Measurements from ENCODE around the gene PDE11A.

Gene PDE11A

DNA sequence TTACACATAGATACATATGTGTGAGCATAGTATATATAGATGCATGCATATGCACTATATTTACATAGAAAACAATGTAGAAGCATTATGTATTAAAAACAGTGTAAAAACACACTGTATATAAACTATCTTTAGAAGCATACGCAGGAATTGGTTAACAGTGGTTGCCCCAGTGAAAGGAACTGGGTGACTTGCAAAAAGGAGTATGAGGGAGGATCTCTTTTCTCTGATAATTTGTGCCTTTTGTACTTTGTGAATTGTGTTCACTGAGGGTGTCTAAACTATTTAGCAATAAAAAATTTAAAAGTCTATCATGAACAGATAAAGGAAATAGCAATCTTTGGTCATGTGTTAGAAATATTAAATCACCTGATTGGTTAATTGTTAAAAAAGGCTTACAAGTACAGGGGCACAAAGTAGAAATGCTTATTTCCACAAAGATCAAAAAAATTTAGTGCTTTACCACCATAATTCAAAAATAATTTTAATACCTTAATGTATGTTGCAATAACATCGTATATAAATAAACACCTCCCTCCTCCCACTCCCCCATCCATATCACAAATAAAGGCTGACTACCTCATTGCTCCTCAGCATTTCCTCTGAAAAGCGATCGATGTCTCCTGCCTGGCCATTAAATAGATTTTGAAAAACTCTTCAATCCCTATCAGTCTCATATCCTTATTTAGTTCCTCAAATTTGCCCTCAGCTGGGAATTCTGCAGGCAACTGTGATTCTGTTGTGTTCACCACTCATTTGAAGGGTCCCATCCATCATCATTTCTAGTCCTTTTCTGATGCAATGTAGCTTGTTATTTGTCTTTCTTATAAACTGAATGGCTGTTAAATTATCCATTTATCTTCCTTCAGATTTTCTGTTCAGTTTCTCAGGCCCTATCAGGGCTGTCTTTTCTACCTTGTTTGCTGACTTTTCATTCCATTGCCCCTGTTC lies 422.7 kb downstream of the PDE11A start:
- TF ChIP-seq JUND (IDR thresholded peaks at IDR 0.05; ENCODE audit: low read depth): no peak
- DNase-seq (ENCODE audit: low read depth in 1 of 2, low spot score in 1 of 2): no peak
- in situ Hi-C loops (cut with HindIII; ENCODE audit: low pct_unique_long_range_greater_than_20kb, low sequenced_read_pairs): no loop called here

DNA sequence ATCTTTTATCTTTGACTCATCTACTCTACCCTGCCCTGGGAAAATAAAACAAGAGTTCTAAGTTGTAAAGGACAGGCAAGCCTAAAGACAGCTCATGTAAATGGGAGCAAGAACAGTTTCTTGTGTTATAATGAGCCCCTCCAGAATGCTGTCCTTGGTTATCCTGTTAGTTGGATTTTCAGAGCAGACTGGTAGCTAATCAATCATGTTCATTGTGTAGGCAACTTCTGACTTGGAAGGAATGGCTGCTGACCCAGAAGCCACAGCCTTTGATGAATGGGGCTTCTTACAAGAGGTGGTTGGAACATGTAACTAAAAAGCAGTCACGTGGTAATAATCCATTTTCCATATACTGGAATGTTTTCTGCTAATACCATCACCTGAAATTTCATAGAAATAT lies 425.8 kb downstream of the PDE11A start:
- no peak for TF ChIP-seq JUND (IDR thresholded peaks at IDR 0.05; ENCODE audit: low read depth)
- in situ Hi-C loops (cut with HindIII; ENCODE audit: low pct_unique_long_range_greater_than_20kb, low sequenced_read_pairs): no loop called here
- no peak for DNase-seq (ENCODE audit: low read depth in 1 of 2, low spot score in 1 of 2)

DNA sequence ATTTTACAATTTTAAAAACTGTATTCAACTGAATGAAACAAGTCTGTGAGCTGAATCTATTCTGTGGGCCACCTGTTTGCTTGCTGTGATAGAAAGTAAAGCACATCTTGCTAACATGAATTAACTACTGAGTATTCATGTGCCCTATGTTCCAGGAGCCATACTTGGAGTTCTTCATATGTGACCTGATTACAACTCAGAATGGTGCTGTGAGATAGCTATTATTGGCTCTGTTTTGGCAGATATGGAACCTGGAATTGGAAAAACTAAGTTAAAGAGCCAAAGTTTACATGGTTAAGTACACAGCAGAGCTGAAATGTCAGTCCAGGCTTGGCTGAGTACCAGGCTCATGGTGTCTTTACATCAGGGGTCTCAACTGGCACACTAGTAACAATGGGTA lies 426.3 kb downstream of the PDE11A start:
- no peak for TF ChIP-seq JUND (IDR thresholded peaks at IDR 0.05; ENCODE audit: low read depth)
- DNase-seq (ENCODE audit: low read depth in 1 of 2, low spot score in 1 of 2): no peak
- in situ Hi-C loops (cut with HindIII; ENCODE audit: low pct_unique_long_range_greater_than_20kb, low sequenced_read_pairs): no loop called here

DNA sequence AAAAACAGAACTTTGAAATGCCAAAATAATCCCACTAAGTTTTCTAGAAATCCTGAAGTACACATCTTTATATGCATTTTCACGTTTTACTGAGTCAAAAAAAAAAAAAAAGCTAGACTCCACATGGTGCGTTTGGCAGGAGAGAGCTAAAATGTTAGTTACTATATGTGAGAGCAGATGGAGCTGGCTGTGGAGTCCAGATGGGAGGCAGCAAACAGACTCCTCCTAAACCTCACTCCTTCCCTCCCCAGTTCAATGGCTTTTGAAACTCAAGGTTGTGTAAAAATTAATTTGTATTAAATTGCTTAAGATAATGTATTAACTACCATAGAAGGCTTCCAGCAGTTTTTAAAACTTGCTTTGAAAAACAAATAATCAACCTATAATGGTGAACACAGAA lies 431.2 kb downstream of the PDE11A start:
- no peak for TF ChIP-seq JUND (IDR thresholded peaks at IDR 0.05; ENCODE audit: low read depth)
- in situ Hi-C loops (cut with HindIII; ENCODE audit: low pct_unique_long_range_greater_than_20kb, low sequenced_read_pairs): no loop called here
- no peak for DNase-seq (ENCODE audit: low read depth in 1 of 2, low spot score in 1 of 2)

DNA sequence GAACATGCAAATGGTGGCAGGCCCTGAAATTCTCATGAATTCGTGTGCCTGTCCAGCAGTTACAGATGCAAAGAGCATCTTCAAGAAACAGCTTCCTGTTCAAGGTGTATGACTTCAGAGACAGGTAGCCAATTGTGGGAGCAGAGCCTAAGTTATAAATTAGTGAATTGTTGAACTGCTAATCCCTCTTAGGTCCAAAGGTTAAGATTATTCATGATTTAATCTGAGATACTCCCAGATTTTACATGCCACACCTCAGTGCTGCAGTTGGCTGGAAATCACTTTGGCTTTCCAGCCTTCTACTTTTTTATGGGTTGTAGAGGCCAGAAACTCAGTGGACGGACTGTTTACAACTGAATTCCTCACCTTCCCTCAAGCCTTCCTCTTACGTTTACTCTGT lies 432.2 kb downstream of the PDE11A start:
- in situ Hi-C loops (cut with HindIII; ENCODE audit: low pct_unique_long_range_greater_than_20kb, low sequenced_read_pairs): no loop called here
- no peak for DNase-seq (ENCODE audit: low read depth in 1 of 2, low spot score in 1 of 2)
- TF ChIP-seq JUND (IDR thresholded peaks at IDR 0.05; ENCODE audit: low read depth): no peak

DNA sequence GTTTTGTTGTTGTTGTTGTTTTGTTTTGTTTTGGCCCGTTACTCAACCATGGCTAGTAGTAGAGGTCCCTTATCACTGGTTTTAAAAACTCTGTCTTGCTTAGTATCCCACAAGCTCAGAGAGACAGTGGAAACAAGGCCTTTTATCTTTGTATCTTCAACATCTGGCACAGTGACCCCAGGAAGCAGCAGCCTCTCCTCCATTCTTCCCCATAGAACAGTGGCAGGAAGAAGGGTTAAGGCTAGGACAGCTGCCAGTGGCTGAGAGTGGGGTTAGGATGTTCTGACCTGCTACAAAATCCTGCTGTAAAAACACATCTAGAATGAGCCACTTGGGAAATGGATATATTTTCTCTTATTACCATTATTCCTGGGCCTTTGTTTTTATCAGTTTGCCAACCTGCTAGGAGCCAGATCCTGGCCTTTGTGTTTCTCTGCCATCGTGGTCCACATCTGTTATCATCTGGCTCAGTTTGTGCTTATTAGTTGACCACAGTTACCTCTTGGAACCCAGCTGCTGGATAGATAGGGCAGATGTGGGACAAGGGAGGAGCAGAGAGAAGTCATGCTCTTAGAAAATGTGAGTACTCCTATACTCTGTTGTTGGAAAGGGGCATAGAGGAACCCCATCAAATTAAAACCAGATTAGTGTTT lies 433.2 kb downstream of the PDE11A start:
- in situ Hi-C loops (cut with HindIII; ENCODE audit: low pct_unique_long_range_greater_than_20kb, low sequenced_read_pairs): no loop called here
- no peak for DNase-seq (ENCODE audit: low read depth in 1 of 2, low spot score in 1 of 2)
- no peak for TF ChIP-seq JUND (IDR thresholded peaks at IDR 0.05; ENCODE audit: low read depth)

DNA sequence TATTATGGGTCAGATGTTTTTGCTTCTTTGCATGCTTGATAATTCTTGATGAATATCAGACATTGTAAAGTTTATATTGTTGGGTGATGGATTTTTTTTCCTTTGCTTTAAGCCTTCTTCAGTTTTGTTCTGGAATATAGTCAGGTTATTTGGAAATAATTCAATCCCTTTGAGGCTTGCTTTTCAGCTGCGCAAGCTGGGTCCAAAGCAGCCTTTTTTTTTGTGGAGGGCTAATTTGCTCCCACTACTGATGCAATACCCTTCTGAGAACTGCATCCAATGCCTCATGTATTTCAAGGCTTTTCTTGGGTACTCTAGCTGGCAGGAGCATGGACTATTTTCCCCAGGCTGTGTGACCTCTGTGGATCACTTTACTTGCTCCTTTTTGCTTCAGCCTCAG lies 434.1 kb downstream of the PDE11A start:
- DNase-seq (ENCODE audit: low read depth in 1 of 2, low spot score in 1 of 2): no peak
- in situ Hi-C loops (cut with HindIII; ENCODE audit: low pct_unique_long_range_greater_than_20kb, low sequenced_read_pairs): no loop called here

DNA sequence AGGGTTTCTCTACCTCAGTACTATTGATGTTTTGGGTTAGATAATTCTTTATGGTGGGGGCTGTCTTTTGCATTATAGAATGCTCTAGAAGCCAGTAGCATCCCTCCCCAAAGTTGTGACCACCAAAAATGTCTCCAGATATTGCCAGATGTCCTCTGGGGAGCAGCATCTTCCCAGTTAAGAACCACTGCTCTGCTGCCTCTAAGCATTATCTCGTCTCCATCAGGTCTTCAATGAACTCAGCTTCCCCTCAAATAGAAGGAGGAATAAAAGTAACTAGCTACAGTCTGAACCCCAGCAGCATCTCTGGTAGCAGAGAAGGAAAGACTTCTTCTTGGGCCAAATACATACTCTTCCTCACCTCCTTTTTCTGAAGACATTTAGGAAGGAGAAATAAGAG lies 435.9 kb downstream of the PDE11A start:
- TF ChIP-seq JUND (IDR thresholded peaks at IDR 0.05; ENCODE audit: low read depth): no peak
- in situ Hi-C loops (cut with HindIII; ENCODE audit: low pct_unique_long_range_greater_than_20kb, low sequenced_read_pairs): no loop called here
- no peak for DNase-seq (ENCODE audit: low read depth in 1 of 2, low spot score in 1 of 2)

More for the DNA sequence above, 434.1 kb downstream of the PDE11A start:
- no peak for TF ChIP-seq JUND (IDR thresholded peaks at IDR 0.05; ENCODE audit: low read depth)

DNA sequence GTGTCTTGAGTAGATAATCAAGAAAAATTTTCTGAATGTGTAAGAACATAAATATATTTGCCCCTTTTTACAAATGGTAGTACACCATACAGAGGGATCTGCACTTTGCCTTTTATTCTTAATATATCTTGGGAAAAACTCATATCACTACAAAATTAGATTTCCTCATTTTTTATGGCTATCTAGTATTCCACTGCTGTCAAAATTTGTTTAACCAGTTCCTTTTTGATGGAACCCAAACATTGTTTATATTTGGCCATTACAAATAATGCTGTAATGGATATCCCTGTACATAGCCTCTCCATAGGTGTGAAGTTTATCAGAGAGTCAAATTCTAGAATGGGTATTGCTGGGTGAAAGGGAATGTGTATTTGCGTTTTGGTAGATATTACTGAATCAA lies 436.9 kb downstream of the PDE11A start:
- no peak for TF ChIP-seq JUND (IDR thresholded peaks at IDR 0.05; ENCODE audit: low read depth)
- DNase-seq (ENCODE audit: low read depth in 1 of 2, low spot score in 1 of 2): no peak
- in situ Hi-C loops (cut with HindIII; ENCODE audit: low pct_unique_long_range_greater_than_20kb, low sequenced_read_pairs): no loop called here

DNA sequence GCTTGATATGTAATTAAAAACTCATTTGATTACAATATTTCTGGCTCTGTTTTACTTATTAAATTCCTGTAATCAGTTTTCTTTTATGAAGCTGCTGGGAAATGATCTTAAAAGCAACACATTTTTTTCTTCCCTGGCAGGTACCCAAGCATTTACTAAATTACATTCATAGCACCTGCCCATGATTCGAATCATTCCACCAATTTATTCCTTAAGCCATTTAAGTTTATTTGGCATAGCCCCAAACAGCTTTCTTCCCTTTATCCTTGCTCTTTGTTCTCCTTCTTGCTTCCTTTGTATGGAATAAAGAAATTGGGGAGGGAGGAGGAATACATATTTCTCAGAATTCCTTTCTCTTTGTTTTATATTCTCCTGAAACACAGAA lies 438.7 kb downstream of the PDE11A start:
- in situ Hi-C loops (cut with HindIII; ENCODE audit: low pct_unique_long_range_greater_than_20kb, low sequenced_read_pairs): no loop called here
- no peak for TF ChIP-seq JUND (IDR thresholded peaks at IDR 0.05; ENCODE audit: low read depth)
- DNase-seq (ENCODE audit: low read depth in 1 of 2, low spot score in 1 of 2): no peak

DNA sequence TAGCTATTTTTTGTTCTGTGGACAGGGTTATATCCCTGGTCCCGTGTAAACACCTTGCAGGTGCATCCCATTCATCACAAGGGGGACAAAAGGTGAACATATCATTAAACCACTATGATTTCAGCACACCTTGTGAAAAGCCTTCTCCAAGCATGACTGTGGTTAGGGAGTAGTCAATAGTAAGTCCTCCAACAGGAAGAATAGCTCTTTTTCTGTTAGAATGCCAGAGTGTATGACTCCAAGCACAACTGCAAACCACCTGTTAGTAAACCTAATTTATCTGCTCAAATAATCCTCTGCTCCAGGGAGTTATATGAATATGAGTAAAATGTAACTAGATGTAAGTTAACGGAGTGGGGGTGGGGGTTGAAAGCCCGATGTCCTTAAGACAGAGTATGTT lies 439.5 kb downstream of the PDE11A start:
- in situ Hi-C loops (cut with HindIII; ENCODE audit: low pct_unique_long_range_greater_than_20kb, low sequenced_read_pairs): no loop called here
- no peak for TF ChIP-seq JUND (IDR thresholded peaks at IDR 0.05; ENCODE audit: low read depth)
- DNase-seq (ENCODE audit: low read depth in 1 of 2, low spot score in 1 of 2): no peak

DNA sequence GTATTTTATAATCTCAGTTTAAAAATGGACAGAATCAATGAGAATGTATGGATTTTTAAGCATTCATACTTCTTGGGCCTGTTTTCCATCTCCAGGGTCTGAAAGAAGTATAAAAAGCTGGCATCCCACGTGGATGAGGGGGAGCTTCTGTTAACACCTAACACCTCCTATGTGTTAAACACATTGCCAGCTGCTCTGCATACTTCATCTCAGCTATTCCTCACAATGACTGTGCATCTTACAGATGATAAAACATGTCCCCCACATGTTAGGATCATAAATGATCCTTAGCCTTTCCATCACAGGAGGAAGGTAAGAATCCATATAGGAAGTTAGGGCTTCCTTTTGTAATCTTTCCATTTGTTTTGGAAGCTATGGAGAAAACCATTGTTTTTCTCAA lies 440.9 kb downstream of the PDE11A start:
- no peak for DNase-seq (ENCODE audit: low read depth in 1 of 2, low spot score in 1 of 2)
- no peak for TF ChIP-seq JUND (IDR thresholded peaks at IDR 0.05; ENCODE audit: low read depth)
- in situ Hi-C loops (cut with HindIII; ENCODE audit: low pct_unique_long_range_greater_than_20kb, low sequenced_read_pairs): no loop called here

DNA sequence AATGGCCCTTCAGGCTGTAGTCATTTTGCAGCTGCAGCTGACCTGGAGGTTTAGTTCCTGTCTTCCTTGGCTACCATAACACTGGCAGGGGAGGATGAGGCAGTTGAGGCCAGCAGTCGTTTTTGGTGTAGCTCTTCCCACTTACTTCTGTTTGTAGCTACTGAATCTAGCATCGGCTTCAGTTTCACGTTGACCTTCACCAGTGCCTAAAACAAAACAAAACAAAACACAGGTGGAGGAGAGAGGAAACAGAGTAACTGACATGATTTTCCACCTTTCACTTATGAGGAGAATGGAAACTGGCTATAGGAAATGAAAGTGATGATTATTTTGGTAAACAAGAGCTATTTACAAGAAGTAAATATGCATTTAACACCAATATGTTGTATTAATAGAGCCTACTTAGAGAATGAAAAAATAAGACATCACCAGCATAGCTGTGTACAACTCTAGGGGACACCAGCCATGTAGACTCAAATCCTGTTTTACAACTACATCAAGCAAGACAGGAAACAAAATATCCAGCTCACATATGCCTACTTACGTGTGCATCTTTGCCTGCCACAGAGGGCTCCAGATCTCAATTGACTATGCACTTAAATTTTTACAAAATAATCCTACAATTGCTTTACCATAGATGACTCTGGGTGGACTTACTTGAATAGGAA lies 443.1 kb downstream of the PDE11A start:
- TF ChIP-seq JUND (IDR thresholded peaks at IDR 0.05; ENCODE audit: low read depth): no peak
- DNase-seq (ENCODE audit: low read depth in 1 of 2, low spot score in 1 of 2): no peak
- in situ Hi-C loops (cut with HindIII; ENCODE audit: low pct_unique_long_range_greater_than_20kb, low sequenced_read_pairs): no loop called here

Data from T47D (cell line).